Medulla oblongata (tissue), 1 donor: ENCODE results near the gene ZBTB47.

Source experiments
- DNase-seq: peaks from one replicate; pipeline ENCODE4 v3.0.0-alpha.2; 2015; ENCODE audit errors: extremely low spot score

ZBTB47 gene

DNA sequence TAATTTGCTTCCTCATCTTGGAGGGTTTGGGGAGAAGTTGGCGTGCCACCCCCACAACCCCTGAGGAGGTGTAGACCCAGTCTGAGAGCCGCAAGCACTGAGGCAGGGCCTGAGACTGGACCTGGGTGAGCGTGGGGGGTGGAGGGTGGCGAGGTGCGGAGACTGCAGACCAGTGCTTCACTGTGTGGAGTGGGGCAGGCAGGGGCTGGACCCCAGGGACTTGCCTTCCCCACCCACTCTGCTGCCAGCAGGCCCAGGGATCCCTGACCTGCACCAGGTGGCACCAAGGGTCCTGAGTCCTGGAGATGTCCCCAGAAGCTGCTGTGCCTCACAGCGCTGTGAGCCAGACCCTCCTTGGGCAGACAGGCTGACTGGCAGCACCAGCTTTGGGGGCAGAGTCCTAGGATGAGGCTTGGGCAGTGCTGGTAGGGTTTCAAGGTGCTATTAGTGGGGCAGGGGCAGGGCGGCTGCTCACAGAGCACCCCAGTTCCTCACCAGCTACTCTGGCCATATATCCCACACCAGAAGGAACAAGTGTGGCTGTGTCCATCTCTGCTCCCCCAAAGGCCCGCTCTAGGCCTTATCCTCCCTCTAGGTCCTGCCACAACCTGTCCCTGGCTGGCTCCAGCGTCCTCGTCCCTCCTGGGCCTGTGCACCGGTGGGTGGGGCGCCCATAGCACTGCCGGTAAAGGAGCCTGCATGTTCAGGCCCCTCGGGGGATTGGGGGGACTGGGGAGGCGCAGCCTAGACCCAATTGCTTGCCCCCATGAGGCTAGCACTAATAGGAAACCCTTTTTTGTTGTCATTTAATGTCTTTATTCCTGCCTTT is 11.8 kb downstream of the ZBTB47 start:
- DNase-seq = no peak

DNA sequence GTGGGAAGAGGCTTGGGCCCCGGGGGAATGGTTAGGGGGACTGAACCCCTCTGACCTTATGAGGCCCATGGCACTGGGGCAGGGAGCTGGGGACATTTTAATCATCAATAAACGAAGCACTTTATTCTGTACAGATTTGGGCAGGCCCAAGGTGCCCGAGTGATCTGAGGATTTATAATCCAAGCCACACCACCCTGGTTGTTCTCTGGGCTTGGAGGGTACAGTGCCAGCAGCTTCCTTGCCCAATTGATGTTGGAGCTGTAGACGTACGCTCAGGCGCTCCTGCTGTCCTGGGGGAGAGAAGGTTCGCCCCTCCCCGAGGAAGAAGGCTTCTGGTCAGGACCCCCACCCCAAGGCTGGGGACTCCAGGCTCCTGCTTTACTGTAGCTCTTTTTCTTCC is 12.5 kb downstream of the ZBTB47 start:
- DNase-seq = no peak

DNA sequence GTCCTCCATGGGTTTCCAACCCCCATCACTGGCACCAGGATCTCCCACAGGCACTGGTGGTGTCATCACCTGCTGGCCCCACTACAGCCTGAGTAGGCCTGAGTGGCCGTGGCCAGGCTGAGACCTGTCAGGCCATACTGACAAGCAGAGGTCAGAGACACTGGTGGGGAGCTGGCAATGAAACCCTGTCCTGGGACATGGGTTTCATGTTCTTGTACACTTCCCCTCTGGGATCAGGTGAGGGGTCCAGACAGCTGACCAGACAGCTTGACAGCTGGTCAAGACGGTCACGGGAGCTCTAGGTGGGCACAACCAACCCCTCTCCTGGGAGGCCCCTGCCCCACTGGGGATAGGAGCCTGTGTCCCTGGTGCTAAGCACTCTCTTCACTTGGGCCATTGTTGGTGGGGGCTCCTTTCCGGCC is 13.1 kb downstream of the ZBTB47 start:
- DNase-seq = no peak

- no peak for DNase-seq
Measured at GRCh38 chr3:42667096-42667522, 13.6 kb downstream of the ZBTB47 start.

- no peak for DNase-seq
Measured at GRCh38 chr3:42667523-42668412, 14.3 kb downstream of the ZBTB47 start.

DNA sequence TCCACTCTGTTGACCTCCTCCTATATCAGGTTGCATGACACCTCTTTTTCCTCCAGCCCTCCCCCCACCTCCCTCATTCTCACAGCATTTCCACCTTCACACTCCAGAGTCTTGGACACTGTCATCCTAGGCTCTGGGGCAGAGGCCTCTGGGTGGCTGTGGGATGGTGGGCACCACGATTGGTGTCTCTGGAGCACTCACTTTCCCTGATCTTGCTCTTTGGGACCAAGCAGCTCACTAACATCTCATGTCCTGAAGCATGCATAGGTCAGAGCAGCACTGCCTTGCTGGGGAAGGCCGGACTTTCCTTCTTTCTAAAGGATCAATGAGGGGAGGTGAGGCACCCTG is 14.9 kb downstream of the ZBTB47 start:
- DNase-seq = no peak

DNA sequence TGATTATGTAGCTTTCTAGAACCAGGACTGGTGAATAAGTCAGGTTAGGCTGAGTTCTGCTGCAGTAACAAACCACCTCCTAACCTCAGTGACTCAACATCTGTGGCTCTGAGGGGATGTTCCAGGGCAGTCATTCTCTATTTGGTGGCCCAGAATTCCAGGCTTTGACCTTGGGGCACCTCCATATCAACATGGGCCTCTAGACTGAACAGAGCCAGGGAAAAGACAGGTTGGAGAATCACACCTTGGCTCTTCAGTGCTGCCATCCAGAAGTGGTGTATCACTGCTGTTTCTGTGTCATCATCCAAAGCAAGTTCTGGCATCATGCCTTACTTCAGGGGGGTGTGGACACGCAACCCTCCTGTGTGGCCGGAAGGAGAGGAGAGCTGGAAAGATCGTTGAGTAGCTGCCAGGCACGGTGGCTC is 15.3 kb downstream of the ZBTB47 start:
- no peak for DNase-seq

DNA sequence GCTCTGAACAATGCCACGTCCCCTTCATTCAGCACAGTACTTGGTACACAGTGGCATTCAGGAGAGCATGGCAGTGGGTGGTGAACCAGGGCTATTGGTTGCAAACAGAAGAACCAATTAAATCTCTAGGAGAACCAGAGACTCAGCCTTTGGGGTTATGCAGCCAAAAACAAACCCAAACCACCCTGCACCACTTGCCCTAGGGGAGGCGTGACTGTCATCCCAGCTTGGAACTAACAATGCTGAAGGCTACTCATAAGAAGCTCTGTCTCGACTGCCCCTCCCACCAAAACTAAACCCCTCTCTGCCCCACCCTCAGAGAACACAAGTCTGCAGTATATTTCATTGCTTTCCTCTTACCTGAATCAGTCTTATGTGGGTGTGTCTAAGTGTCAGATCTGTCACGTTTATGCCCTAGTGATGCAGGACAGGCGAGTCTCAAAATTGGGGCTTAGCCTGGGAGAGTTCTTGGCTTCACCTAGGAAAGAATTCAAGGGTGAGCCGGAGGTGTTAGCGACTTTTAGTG is 16.6 kb downstream of the ZBTB47 start:
- no peak for DNase-seq

GRCh38 chr3:42670670-42671069 is 17.2 kb downstream of the ZBTB47 start:
- DNase-seq = no peak

DNA sequence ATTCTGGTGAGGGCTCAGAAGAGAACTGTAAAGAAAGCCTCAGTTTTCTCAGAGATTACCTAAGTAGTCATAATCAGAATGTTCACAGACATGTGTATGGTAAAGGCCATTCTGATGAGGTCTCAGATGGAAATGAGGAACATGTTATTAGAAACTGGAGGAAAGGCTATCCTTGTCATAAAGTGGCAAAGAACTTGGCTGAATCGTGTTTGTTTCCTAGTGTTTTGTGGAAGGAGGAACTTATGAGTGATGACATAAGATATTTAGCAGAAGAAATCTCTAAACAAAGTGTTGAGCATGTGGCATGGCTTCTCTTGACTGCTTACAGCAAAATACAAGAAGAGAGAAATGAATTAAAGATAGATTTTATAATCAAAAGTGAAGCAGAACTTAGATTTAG is 19.0 kb downstream of the ZBTB47 start:
- no peak for DNase-seq

GRCh38 chr3:42673082-42673481 is 19.6 kb downstream of the ZBTB47 start:
- DNase-seq = no peak

DNA sequence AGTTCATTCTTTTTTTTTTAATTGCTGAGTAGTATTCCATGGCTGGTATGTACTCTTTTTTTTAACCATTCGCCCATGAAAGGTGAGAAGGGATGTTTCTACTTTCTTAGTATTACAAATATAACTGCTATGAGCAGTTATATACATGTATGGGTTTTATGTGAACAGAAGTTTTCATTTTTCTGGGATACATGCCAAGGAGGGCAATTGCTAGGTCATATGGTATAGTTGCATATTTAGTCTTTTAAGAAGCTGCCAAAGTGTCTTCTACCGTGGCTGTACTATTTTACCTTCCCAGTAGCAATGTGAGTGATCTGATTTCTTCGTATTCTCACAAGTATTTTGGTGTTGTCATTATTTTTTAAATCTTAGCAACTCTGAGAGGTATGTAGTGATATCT is 20.6 kb downstream of the ZBTB47 start:
- no peak for DNase-seq

GRCh38 chr3:42675909-42676308 is 22.4 kb downstream of the ZBTB47 start:
- no peak for DNase-seq

- no peak for DNase-seq
Measured at GRCh38 chr3:42678447-42678846, 24.9 kb downstream of the ZBTB47 start.

- no peak for DNase-seq
Measured at GRCh38 chr3:42680271-42680670, 26.8 kb downstream of the ZBTB47 start.

GRCh38 chr3:42680806-42681205 is 27.3 kb downstream of the ZBTB47 start:
- no peak for DNase-seq

GRCh38 chr3:42681361-42682038 is 28.0 kb downstream of the ZBTB47 start:
- DNase-seq = no peak

- no peak for DNase-seq
Measured at GRCh38 chr3:42682301-42683070, 29.0 kb downstream of the ZBTB47 start.

GRCh38 chr3:42683875-42684598 is 30.5 kb downstream of the ZBTB47 start:
- DNase-seq = no peak

- DNase-seq = no peak
Measured at GRCh38 chr3:42684632-42685362, 31.3 kb downstream of the ZBTB47 start.
